HG02610 (cell line): ENCODE measurements around the gene SMIM9.
"Not testable (repeated sequence)": the region's sequence is repeated elsewhere in the genome, so short reads cannot be mapped to it uniquely, and the experiment has no call there.

Source experiments
- ATAC-seq: cut with Tn5 transposase; IDR thresholded peaks from one replicate; pipeline ENCODE4 v1.9.1; 2021; ENCODE audit warnings: mild to moderate bottlenecking, moderate library complexity; ENCODE audit not compliant: unreplicated experiment

SMIM9 gene

DNA sequence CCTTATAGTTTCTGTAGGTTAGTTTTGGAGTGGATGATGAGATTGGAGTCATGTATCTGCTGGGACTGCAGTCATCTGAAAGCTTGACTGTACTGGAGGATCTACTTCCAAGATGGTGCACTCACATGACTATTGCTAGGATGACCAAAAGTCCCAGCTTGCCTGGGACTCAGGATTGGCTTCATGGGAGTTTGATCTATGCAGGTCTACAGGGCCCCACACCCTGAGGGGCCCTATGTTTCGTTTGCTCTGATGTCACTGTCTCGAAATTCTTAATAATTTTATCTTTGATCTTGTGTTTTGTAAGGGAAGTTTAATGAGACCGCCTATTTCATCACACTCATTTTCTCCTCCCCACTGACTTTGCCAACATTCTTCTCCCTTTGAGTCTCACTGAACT is at the start of gene SMIM9:
Gene SMIM9, minus strand, starts transcription at position 101 of the 400 bp plus-strand sequence. CDS start 3,806 bp downstream, outside the sequence.
- no peak for ATAC-seq

GRCh38 chrX:154884069-154884468 is 49.6 kb upstream of the SMIM9 start:
- not testable (repeated sequence) for ATAC-seq

DNA sequence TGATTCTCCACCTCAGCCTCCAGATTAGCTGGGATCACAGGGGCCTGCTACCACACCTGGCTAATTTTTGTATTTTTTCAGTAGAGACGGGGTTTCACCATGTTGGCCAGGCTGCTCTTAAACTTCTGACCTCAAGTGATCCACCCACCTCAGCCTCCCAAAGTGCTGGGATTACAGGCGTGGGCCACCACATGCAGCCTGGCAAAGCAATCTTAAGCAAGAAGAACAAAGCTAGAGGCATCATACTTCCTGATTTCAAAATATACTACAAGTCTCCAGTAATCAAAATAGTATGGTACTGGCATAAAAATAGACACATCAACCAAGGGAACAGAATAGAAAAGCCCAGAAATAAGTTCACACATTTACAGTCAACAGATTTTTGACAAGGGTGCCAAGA is 38.9 kb upstream of the SMIM9 start:
- no peak for ATAC-seq

GRCh38 chrX:154868522-154868921 is 34.1 kb upstream of the SMIM9 start:
- not testable (repeated sequence) for ATAC-seq

DNA sequence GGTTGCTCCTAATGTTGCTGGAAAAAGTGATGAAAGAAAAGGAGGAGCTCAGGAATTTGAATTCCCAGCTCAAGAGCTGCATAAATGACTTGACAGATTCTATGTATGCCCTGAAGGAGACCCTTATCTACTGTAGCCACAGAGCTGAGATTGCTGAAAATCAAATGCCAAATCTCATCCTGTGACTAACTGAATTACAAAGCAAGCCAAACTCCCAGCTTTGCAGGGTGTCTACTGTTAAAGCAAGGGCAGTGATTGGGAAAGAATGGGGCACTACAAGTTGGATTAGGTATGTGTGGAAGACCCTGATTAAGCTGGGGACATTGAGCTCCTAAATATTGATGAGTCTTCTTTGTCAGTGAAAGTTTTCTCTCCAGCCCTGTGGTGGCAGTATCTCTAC is 20.8 kb upstream of the SMIM9 start:
- no peak for ATAC-seq

DNA sequence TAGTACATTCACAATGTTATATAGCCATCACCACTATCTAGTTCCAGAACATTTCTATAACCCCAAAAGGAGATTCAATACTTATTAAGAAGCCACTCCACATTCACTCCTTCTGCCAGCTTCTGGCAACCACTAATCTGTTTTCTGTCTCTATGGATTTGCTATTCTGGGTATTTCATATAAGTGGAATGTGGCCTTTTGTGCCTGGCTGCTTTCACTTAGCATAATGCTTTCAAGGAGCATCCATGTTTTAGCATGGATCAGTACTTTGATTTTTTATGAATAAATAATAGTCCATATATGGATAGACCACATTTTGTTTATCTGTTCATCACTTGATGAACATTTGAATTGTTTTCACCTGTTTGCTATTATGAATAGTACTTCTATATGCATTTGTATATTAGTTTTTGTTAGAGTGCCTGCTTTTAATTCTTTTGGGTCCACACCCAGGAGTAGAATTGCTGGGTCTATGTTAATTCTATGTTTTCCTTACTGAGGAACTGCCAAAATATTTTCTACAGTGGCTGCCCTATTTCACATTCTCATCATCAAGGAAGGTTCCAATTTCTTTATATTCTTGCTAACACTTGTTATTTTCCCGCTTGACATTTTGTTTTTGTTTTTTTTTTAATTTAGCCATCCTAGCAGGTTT is 16.6 kb upstream of the SMIM9 start:
- ATAC-seq: no peak

DNA sequence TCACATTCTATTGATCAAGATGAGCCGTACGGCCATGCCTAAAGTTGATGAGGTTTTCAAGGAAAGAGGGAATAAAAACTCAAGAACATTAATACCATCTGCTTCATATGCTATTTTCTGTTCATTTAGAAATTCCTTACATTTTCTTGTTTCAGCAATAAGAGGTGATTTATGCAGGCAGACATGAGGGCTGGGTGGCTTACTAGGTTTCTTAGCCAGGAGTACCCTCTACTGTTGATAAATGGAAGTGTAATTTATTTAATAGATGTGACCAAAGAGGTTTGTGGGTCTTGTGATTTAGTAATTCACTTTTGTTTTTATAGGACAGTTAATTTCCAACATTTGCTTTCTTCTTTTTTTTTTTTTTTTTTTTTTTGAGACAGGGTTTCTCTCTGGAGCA is 6.4 kb upstream of the SMIM9 start:
- ATAC-seq: no peak

DNA sequence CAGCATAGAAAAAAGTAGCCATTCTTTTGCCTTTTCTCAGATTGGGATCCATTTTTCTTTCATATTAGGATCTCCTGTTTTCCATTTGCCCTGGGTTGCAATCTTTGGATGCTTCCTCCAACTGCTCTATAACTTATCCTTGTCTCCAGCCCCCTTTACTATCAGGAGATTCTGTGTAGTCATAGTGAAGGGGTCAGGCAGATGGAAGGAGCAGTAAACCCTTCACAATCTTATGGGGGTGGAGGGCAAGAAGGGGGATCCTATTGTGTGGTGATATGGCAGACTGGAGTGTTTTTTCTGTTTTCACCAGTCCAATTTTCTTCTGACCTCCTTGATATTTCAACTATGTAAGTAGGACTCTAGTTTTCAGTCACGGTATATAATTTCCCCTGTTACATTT is 1.7 kb upstream of the SMIM9 start:
- ATAC-seq: no peak

DNA sequence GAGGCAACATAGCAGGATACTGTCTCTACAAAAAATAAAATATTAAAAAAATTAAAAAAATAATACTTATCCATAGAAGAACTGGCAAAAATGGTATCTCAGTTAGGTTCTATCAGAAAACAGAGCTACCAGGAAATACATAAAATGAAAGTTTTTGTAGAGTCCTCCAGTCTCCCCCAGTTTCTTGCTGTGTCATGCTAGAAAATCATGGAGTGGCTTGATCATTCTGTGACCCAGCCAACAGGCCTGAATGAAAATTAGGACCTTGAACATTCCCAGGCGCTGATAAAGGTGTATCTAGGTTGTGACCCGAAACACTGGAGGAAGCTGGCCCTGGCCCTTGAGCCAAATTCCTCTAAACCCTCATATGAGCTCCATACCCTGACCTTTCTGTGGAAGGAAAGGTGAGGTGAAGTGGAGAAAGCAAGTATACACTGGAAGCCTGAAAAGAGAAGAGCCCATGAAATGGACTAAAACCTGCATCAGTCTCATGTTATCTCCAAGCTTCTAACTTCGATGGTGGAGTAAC is 652 bp downstream of the SMIM9 start:
- no peak for ATAC-seq

GRCh38 chrX:154829926-154830442 is 4.5 kb downstream of the SMIM9 start:
- no peak for ATAC-seq

DNA sequence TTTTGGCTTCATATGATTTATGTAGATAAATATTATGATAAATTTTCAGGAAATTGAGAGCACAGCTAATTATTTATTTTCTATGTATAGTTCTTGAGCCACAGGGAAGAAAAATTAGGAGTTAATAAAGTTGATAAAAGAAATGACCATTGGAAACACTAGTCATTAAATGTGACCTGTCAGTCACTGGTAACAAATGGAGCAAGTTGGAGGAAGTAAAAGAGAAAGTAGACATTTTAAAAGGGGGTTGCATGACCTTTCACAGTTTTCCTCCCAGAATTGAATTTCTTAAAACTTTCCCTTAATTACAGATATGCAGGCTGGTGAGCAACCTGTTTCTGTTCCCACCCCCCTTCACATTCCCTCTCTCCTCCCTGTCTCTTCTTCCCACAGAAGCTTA is 5.3 kb downstream of the SMIM9 start:
- ATAC-seq: no peak

DNA sequence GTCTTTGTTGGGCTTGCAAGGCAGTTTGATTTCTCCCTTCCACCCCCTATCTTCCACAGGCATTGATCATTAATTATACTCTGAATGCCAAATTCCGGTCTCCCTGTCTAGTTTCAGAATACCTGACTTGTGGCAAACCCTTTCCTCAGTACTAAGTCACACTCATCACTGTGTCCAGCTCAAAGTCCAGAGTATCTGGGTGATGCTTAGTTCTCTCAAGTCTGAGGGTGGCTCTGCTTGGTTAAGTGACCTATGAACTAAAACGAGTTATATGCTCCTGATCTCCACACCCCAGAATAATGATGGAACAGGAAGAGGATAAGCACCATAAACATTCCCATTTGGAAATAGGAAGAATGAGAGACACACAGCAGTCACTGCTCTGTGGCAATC is 6.5 kb downstream of the SMIM9 start:
- ATAC-seq: no peak

GRCh38 chrX:154827194-154828015 is 7.1 kb downstream of the SMIM9 start:
- ATAC-seq: no peak

DNA sequence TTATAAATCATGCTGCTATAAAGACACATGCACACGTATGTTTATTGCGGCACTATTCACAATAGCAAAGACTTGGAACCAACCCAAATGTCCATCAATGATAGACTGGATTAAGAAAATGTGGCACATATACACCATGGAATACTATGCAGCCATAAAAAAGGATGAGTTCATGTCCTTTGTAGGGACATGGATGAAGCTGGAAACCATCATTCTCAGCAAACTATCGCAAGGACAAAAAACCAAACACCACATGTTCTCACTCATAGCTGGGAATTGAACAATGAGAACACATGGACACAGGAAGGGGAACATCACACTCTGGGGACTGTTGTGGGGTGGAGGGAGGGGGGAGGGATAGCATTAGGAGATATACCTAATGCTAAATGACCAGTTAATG is 8.9 kb downstream of the SMIM9 start:
- not testable (repeated sequence) for ATAC-seq

DNA sequence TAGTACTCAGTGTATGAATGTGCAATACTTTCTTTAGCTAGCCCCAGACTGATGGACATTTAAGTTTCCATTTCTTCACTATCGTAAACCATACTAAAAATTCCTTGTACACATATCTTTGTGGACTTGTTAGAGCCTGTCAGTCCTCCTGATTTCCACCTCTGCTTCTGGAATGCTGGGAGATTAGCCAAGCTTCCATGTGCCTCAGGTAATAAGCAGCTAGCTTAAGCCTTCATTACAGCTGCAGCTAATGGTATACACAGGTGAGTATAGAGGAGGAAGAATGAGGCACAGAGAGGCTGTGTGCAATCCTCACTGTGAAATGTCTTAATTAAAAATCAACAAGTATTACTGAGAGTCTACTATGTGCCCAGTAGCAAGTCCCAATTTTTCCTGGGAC is 9.8 kb downstream of the SMIM9 start:
- no peak for ATAC-seq

GRCh38 chrX:154822029-154822428 is 12.4 kb downstream of the SMIM9 start:
- no peak for ATAC-seq

- ATAC-seq: no peak
Observed at GRCh38 chrX:154821523-154821922, 12.9 kb downstream of the SMIM9 start.

- ATAC-seq: no peak
Observed at GRCh38 chrX:154819771-154820341, 14.6 kb downstream of the SMIM9 start.

GRCh38 chrX:154818916-154819770 is 15.3 kb downstream of the SMIM9 start:
- ATAC-seq: no peak

DNA sequence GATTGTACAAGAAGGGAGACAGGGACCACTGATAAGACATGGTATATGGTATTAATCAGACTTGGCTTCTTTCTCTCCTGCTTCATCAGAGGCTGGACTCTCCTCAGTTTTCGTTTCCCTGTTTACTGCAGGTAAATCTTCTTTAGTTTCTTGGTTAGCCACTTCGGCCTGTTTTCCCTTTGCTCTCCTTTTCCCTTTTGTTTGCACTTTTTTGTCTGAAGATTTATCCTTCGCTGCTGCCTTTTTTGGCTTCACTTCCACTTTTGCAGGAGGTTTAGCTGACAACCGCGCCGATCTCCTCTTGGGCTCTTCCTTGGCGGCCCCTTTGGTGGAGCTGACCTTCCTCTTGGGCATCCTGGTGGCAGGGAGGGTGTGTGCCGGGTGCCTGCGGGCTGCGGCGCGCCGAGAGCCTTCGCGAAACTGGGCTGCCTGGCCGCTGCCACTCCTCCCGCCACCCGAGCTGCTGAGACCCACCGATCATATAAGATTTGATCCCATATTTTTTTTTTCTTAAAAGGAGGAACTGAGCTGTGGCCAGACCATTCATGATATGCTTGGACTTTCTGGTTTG is 17.3 kb downstream of the SMIM9 start:
- ATAC-seq: not testable (repeated sequence)
